ENCODE measurements around the gene STX4. TPM values are rescaled to one million over a fixed set of nuclear protein-coding genes. Genes with fewer than 3 reads are reported as not detected.

Gene STX4
- total and polyA plus RNA-seq, 4 donors, result 11.4 to 22.1 (median 17.4) TPM

GRCh38 chr16:31085411-31085810 is 52.1 kb downstream of the STX4 start:
- Histone ChIP-seq H3K9ac (ENCODE audit: low read depth in 1 of 2, low read length in 2 of 2) (no peak overlapping the region), H3K4me1 (ENCODE audit: control insufficient read depth in 4 of 4, insufficient read depth in 4 of 4, low read length in 3 of 4) (no peaks in the 10 kb centered on the region), H3K36me3 (ENCODE audit: control insufficient read depth in 4 of 4, insufficient read depth in 3 of 4, low read depth in 1 of 4, low read length in 3 of 4) (peaks cover 7 to 50% (median 28%) of the 10 kb centered on the region in 4 donors), H3K27me3 (ENCODE audit: control insufficient read depth in 4 of 4, insufficient read depth in 4 of 4, low read length in 3 of 4) (no peaks in the 10 kb centered on the region), H3K9me3 (ENCODE audit: control insufficient read depth in 4 of 4, low read length in 3 of 4) (no peaks in the 10 kb centered on the region), H3K4me3 (ENCODE audit: low read depth in 1 of 3, low read length in 3 of 3) (no peak overlapping the region), H3K27ac (ENCODE audit: low read depth in 1 of 2, low read length in 2 of 2) (no peak overlapping the region)
- no peak for DNase-seq (ENCODE audit: low spot score)
- WGBS, result 90% methylated on average over 8 of the region's 8 CpGs
- no peak for TF ChIP-seq ZBTB33 (IDR thresholded peaks at IDR 0.05)
- no peak for TF ChIP-seq TAF1 (conservative IDR thresholded peaks at IDR 0.05)
- no peak for TF ChIP-seq GABPA (IDR thresholded peaks at IDR 0.05 in 1 of 2, conservative IDR thresholded peaks at IDR 0.05 in 1 of 2)
- no peak for TF ChIP-seq HNF4G (IDR thresholded peaks at IDR 0.05)
- no peak for TF ChIP-seq FOXA2 (IDR thresholded peaks at IDR 0.05)
- no peak for TF ChIP-seq YY1 (IDR thresholded peaks at IDR 0.05)
- TF ChIP-seq JUND (IDR thresholded peaks at IDR 0.05), result no peak

GRCh38 chr16:31085873-31086628 is 52.7 kb downstream of the STX4 start:
- Histone ChIP-seq H3K4me3 (ENCODE audit: low read depth in 1 of 3, low read length in 3 of 3) (no peak overlapping the region), H3K4me1 (ENCODE audit: control insufficient read depth in 4 of 4, insufficient read depth in 4 of 4, low read length in 3 of 4) (no peaks in the 10 kb centered on the region), H3K9me3 (ENCODE audit: control insufficient read depth in 4 of 4, low read length in 3 of 4) (no peaks in the 10 kb centered on the region), H3K36me3 (ENCODE audit: control insufficient read depth in 4 of 4, insufficient read depth in 3 of 4, low read depth in 1 of 4, low read length in 3 of 4) (peaks cover 11 to 50% (median 29%) of the 10 kb centered on the region in 4 donors), H3K27ac (ENCODE audit: low read depth in 1 of 2, low read length in 2 of 2) (no peak overlapping the region), H3K27me3 (ENCODE audit: control insufficient read depth in 4 of 4, insufficient read depth in 4 of 4, low read length in 3 of 4) (no peaks in the 10 kb centered on the region), H3K9ac (ENCODE audit: low read depth in 1 of 2, low read length in 2 of 2) (no peak overlapping the region)
- TF ChIP-seq JUND (IDR thresholded peaks at IDR 0.05), result no peak
- TF ChIP-seq TAF1 (conservative IDR thresholded peaks at IDR 0.05), result no peak
- no peak for DNase-seq (ENCODE audit: low spot score)
- WGBS, result 91% methylated on average over 18 of the region's 18 CpGs

GRCh38 chr16:31086629-31086906 is 53.2 kb downstream of the STX4 start:
- peaks cover 13 to 47% (median 30%) of the 10 kb centered on the region in 4 donors for H3K36me3 ChIP-seq (ENCODE audit: control insufficient read depth in 4 of 4, insufficient read depth in 3 of 4, low read depth in 1 of 4, low read length in 3 of 4)
- 92% methylated on average over 6 of the region's 6 CpGs for WGBS
- DNase-seq (ENCODE audit: low spot score), result no peak

More at GRCh38 chr16:31086629-31086906, 53.2 kb downstream of the STX4 start:
- no peak overlapping the region for H3K27ac ChIP-seq (ENCODE audit: low read depth in 1 of 2, low read length in 2 of 2)
- TF ChIP-seq FOXA2 (IDR thresholded peaks at IDR 0.05) (no peak), CTCF (IDR thresholded peaks at IDR 0.05; ENCODE audit: low read depth, low read length, missing input control) (no peak), REST (IDR thresholded peaks at IDR 0.05) (no peak), HNF4A (conservative IDR thresholded peaks at IDR 0.05) (no peak), YY1 (IDR thresholded peaks at IDR 0.05) (no peak), TAF1 (conservative IDR thresholded peaks at IDR 0.05) (no peak), HNF4G (IDR thresholded peaks at IDR 0.05) (no peak), ATF3 (IDR thresholded peaks at IDR 0.05) (no peak), RAD21 (IDR thresholded peaks at IDR 0.05) (no peak)
- H3K4me1 ChIP-seq (ENCODE audit: control insufficient read depth in 4 of 4, insufficient read depth in 4 of 4, low read length in 3 of 4), result no peaks in the 10 kb centered on the region
- H3K9ac ChIP-seq (ENCODE audit: low read depth in 1 of 2, low read length in 2 of 2), result no peak overlapping the region
- H3K4me3 ChIP-seq (ENCODE audit: low read depth in 1 of 3, low read length in 3 of 3), result no peak overlapping the region
- no peaks in the 10 kb centered on the region for H3K27me3 ChIP-seq (ENCODE audit: control insufficient read depth in 4 of 4, insufficient read depth in 4 of 4, low read length in 3 of 4)
- H3K9me3 ChIP-seq (ENCODE audit: control insufficient read depth in 4 of 4, low read length in 3 of 4), result no peaks in the 10 kb centered on the region

All from liver (tissue), 9 donors.